Measurements from ENCODE around the gene BOLA2B.
"Not testable (repeated sequence)": the region's sequence is repeated elsewhere in the genome, so short reads cannot be mapped to it uniquely, and the experiment has no call there.

BOLA2B gene

DNA sequence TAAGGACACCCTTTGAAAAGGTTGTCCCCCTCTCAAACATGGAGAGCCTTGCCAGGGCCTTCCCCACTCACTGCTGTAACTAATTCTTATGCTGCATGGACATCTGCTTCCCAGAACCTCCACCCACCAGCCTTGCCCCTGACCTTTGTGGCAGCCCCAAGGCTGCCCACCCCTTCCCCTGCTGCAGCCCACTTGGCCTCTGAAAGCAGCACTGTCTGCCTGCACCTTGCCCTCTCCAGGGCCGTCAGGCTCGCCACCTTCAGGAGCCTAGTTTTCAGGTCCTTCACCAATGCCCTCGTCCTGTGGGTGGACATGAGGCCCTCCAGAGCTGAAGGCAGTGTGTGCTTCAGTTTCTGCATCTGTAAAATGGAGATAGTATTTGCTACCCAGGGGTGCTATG is 12.7 kb downstream of the BOLA2B start:
- H3K9ac ChIP-seq (ENCODE audit: low read depth, low read length), result no peak overlapping the region
- H3K9me3 ChIP-seq (ENCODE audit: control insufficient read depth, insufficient read depth, low read length), result no peaks in the 10 kb centered on the region
- H3K4me3 ChIP-seq (ENCODE audit: low read depth, low read length), result no peak overlapping the region
- H3K4me1 ChIP-seq (ENCODE audit: control insufficient read depth, insufficient read depth, low read length), result no peaks in the 10 kb centered on the region
- peaks cover 6% of the 10 kb centered on the region for H3K27me3 ChIP-seq (ENCODE audit: control insufficient read depth, insufficient read depth, low read length)
- H3K36me3 ChIP-seq (ENCODE audit: control insufficient read depth, insufficient read depth, low read length), result no peaks in the 10 kb centered on the region

DNA sequence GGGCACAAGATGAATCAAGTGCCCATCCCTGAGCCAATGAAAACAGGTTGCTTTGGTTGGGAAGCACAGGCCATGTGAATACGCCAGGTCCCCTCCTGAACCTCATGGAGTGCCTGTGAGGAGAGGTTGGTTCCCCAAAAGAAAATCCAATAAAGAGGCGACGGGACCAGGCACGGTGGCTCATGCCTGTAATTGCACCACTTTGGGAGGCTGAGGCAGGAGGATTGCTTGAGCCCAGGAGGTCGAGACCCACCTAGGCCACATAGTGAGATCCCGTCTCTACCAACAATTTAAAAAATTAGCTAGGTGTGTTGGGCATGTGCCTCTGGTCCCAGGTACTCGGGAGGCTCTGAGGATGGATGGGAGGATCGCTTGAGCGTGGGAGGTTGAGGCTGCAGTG is 13.5 kb downstream of the BOLA2B start:
- no peak overlapping the region for H3K4me3 ChIP-seq (ENCODE audit: low read depth, low read length)
- H3K9me3 ChIP-seq (ENCODE audit: control insufficient read depth, insufficient read depth, low read length), result no peaks in the 10 kb centered on the region
- H3K9ac ChIP-seq (ENCODE audit: low read depth, low read length), result no peak overlapping the region
- H3K4me1 ChIP-seq (ENCODE audit: control insufficient read depth, insufficient read depth, low read length), result no peaks in the 10 kb centered on the region
- H3K27me3 ChIP-seq (ENCODE audit: control insufficient read depth, insufficient read depth, low read length), result peaks cover 6% of the 10 kb centered on the region
- H3K36me3 ChIP-seq (ENCODE audit: control insufficient read depth, insufficient read depth, low read length), result no peaks in the 10 kb centered on the region

DNA sequence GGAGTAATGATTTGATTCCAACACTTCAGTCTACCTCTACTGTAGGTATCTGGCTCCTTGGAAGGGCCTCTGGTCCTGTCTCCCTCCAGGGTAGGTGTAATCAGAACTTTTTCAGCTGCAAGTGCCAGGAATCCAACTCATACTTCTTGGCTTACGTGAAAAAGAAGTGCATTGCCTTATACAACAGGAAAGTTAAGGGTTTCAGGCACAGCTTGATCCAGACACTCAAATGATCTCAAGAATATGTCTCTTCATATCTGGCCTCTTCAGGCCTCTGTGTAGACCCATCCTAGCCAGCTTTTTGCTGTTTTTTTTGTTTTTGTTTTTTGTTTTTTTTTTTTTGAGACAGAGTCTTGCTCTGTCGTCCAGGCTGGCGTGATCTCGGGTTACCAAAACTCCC is 14.3 kb downstream of the BOLA2B start:
- H3K27me3 ChIP-seq (ENCODE audit: control insufficient read depth, insufficient read depth, low read length), result peaks cover 6% of the 10 kb centered on the region
- no peak overlapping the region for H3K9ac ChIP-seq (ENCODE audit: low read depth, low read length)
- no peaks in the 10 kb centered on the region for H3K4me1 ChIP-seq (ENCODE audit: control insufficient read depth, insufficient read depth, low read length)
- H3K36me3 ChIP-seq (ENCODE audit: control insufficient read depth, insufficient read depth, low read length), result no peaks in the 10 kb centered on the region
- H3K9me3 ChIP-seq (ENCODE audit: control insufficient read depth, insufficient read depth, low read length), result no peaks in the 10 kb centered on the region
- H3K4me3 ChIP-seq (ENCODE audit: low read depth, low read length), result no peak overlapping the region

DNA sequence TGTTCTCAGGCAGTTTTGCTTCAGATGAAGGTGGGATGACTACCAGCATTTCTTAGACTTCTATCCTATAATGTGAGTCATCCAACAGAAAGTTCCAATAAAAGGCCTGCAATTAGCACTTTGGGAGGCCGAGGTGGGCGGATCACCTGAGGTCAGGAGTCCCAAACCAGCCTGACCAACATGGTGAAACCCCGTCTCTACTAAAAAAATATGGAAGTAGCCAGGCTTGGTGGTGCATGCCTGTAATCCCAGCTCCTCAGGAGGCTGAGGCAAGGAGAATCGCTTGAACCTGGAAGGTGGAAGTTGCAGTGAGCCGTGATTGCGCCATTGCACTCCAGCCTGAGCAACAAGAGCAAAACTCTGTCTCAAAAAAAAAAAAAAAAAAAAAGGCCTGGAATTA is 16.6 kb downstream of the BOLA2B start:
- H3K4me3 ChIP-seq (ENCODE audit: low read depth, low read length); H3K9me3 ChIP-seq (ENCODE audit: control insufficient read depth, insufficient read depth, low read length); H3K27me3 ChIP-seq (ENCODE audit: control insufficient read depth, insufficient read depth, low read length); H3K4me1 ChIP-seq (ENCODE audit: control insufficient read depth, insufficient read depth, low read length); H3K36me3 ChIP-seq (ENCODE audit: control insufficient read depth, insufficient read depth, low read length); H3K9ac ChIP-seq (ENCODE audit: low read depth, low read length): not testable (repeated sequence)

DNA sequence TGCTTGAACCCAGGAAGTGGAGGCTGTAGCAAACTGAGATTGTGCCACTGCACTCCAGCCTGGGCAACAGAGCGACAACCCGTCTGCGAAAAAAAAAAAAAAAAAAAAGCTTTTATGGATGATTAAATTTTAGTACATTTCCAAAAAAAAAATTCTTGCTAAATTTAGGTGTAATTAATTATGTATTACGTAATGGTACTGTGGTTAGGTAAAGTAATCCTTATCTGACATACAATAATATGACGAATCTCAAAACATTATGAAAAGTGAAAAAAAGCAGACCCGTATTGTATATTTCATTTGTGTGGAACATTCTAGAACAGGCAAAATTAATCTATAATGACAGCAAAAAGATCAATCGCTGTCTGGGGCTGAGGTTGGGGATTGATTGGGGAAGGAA is 20.4 kb downstream of the BOLA2B start:
- Histone ChIP-seq H3K36me3 (ENCODE audit: control insufficient read depth, insufficient read depth, low read length) (no peaks in the 10 kb centered on the region), H3K9ac (ENCODE audit: low read depth, low read length) (no peak overlapping the region), H3K4me3 (ENCODE audit: low read depth, low read length) (no peak overlapping the region), H3K27me3 (ENCODE audit: control insufficient read depth, insufficient read depth, low read length) (no peaks in the 10 kb centered on the region), H3K9me3 (ENCODE audit: control insufficient read depth, insufficient read depth, low read length) (no peaks in the 10 kb centered on the region), H3K4me1 (ENCODE audit: control insufficient read depth, insufficient read depth, low read length) (no peaks in the 10 kb centered on the region)

DNA sequence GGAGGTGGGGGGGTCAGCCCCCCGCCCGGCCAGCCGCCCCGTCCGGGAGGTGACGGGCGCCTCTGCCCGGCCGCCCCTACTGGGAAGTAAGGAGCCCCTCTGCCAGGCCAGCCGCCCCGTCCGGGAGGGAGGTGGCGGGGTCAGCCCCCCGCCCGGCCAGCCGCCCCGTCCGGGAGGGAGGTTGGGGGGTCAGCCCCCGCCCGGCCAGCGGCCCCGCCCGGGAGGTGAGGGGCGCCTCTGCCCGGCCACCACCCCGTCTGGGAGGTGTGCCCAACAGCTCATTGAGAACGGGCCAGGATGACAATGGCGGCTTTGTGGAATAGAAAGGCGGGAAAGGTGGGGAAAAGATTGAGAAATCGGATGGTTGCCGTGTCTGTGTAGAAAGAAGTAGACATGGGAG is 23.3 kb downstream of the BOLA2B start:
- not testable (repeated sequence) for H3K4me1 ChIP-seq (ENCODE audit: control insufficient read depth, insufficient read depth, low read length); H3K9me3 ChIP-seq (ENCODE audit: control insufficient read depth, insufficient read depth, low read length); H3K9ac ChIP-seq (ENCODE audit: low read depth, low read length); H3K27me3 ChIP-seq (ENCODE audit: control insufficient read depth, insufficient read depth, low read length); H3K36me3 ChIP-seq (ENCODE audit: control insufficient read depth, insufficient read depth, low read length); H3K4me3 ChIP-seq (ENCODE audit: low read depth, low read length)

DNA sequence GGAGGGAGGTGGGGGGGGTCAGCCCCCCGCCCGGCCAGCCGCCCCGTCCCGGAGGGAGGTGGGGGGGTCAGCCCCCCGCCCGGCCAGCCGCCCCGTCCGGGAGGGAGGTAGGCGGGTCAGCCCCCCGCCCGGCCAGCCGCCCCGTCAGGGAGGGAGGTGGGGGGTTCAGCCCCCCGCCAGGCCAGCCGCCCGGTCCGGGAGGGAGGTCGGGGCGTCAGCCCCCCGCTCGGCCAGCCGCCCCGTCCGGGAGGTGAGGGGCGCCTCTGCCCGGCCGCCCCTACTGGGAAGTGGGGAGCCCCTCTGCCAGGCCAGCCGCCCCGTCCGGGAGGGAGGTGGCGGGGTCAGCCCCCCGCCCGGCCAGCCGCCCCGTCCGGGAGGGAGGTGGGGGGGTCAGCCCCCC is 24.1 kb downstream of the BOLA2B start:
- H3K27me3 ChIP-seq (ENCODE audit: control insufficient read depth, insufficient read depth, low read length); H3K36me3 ChIP-seq (ENCODE audit: control insufficient read depth, insufficient read depth, low read length); H3K9me3 ChIP-seq (ENCODE audit: control insufficient read depth, insufficient read depth, low read length); H3K4me3 ChIP-seq (ENCODE audit: low read depth, low read length); H3K4me1 ChIP-seq (ENCODE audit: control insufficient read depth, insufficient read depth, low read length); H3K9ac ChIP-seq (ENCODE audit: low read depth, low read length): not testable (repeated sequence)

DNA sequence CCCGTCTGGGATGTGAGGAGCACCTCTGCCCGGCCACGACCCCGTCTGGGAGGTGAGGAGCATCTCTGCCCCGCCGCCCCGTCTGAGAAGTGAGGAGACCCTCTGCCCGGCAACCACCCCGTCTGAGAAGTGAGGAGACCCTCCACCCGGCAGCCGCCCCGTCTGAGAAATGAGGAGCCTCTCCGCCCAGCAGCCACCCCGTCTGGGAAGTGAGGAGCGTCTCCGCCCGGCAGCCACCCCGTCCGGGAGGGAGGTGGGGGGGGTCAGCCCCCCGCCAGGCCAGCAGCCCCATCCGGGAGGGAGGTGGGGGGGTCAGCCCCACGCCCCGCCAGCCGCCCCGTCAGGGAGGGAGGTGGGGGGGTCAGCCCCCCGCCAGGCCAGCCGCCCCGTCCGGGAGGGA is 24.7 kb downstream of the BOLA2B start:
- not testable (repeated sequence) for H3K36me3 ChIP-seq (ENCODE audit: control insufficient read depth, insufficient read depth, low read length); H3K4me3 ChIP-seq (ENCODE audit: low read depth, low read length); H3K4me1 ChIP-seq (ENCODE audit: control insufficient read depth, insufficient read depth, low read length); H3K27me3 ChIP-seq (ENCODE audit: control insufficient read depth, insufficient read depth, low read length); H3K9ac ChIP-seq (ENCODE audit: low read depth, low read length); H3K9me3 ChIP-seq (ENCODE audit: control insufficient read depth, insufficient read depth, low read length)

DNA sequence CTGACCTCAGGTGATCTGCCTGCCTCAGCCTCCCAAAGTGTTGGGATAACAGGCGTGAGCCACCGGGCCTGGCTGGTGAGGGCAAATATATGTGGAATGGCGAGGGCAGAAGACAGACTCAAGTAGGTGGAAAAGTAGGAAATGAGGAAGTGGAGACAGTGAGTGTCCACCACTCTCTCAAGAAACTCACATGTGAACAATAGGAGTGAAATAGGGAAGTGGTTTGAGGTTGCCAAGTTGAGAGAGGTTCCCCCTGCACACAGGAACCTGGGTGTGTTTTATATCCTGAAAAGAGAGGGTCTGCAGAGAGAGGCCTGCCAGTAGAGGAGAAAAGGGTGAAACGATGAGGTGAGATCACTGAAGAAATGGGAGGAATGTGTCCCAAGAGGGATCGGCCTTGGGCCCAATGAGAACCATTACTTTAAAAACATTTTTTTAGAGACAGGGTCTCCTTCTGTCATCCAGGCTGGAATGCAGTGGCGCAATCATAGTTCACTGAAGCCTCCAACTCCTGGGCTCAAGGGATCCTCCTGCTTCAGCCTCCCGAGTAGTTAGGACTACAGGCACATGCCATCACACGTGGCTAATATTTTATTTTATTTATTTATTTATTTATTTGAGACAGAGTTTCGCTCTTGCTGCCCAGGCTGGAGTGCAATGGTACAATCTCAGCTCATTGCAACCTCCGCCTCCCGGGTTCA is 27.1 kb downstream of the BOLA2B start:
- Histone ChIP-seq H3K9me3 (ENCODE audit: control insufficient read depth, insufficient read depth, low read length) (no peaks in the 10 kb centered on the region), H3K4me3 (ENCODE audit: low read depth, low read length) (no peak overlapping the region), H3K4me1 (ENCODE audit: control insufficient read depth, insufficient read depth, low read length) (no peaks in the 10 kb centered on the region), H3K27me3 (ENCODE audit: control insufficient read depth, insufficient read depth, low read length) (no peaks in the 10 kb centered on the region), H3K9ac (ENCODE audit: low read depth, low read length) (no peak overlapping the region), H3K36me3 (ENCODE audit: control insufficient read depth, insufficient read depth, low read length) (no peaks in the 10 kb centered on the region)

DNA sequence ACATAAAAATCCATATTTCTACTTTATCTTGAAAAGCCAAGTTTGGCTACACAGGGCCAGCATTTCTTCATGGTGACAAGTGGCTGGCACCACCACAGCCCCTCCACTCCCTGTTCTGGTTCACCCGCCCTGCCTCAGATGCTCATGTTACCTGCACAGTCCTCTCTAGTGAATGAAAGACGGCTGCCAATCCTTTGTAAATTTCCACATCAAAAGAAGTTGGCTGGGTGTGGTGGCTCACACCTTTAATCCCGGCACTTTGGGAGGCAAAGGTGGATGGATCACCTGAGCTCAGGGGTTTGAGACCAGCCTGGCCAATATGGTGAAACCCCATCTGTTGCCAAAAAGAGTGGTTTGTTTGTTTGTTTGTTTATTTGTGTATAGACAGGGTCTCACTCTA is 29.9 kb downstream of the BOLA2B start:
- Histone ChIP-seq H3K4me3 (ENCODE audit: low read depth, low read length) (no peak overlapping the region), H3K9me3 (ENCODE audit: control insufficient read depth, insufficient read depth, low read length) (no peaks in the 10 kb centered on the region), H3K9ac (ENCODE audit: low read depth, low read length) (no peak overlapping the region)

DNA sequence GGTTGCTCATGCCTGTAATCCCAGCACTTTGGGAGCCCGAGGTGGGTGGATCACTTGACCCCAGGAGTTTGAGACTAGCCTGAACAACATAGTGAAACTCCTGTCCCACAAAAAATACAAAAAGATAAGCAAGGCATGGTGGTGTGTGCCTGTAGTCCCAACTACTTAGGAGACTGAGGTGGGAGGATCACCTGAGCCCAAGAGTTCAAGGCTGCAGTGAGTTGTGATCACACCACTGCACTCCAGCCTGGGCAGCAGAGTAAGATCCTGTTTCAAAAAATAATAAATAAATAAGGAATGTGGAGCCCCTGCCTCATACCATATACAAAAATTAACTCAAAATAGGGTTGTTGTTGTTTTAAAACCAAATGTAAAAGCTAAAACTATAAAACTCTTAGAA is 36.3 kb downstream of the BOLA2B start:
- Histone ChIP-seq H3K9me3 (ENCODE audit: control insufficient read depth, insufficient read depth, low read length) (no peaks in the 10 kb centered on the region), H3K9ac (ENCODE audit: low read depth, low read length) (no peak overlapping the region), H3K27me3 (ENCODE audit: control insufficient read depth, insufficient read depth, low read length) (no peaks in the 10 kb centered on the region), H3K36me3 (ENCODE audit: control insufficient read depth, insufficient read depth, low read length) (no peaks in the 10 kb centered on the region), H3K4me1 (ENCODE audit: control insufficient read depth, insufficient read depth, low read length) (no peaks in the 10 kb centered on the region), H3K4me3 (ENCODE audit: low read depth, low read length) (no peak overlapping the region)

More for the DNA sequence above, 29.9 kb downstream of the BOLA2B start:
- Histone ChIP-seq H3K36me3 (ENCODE audit: control insufficient read depth, insufficient read depth, low read length) (no peaks in the 10 kb centered on the region), H3K27me3 (ENCODE audit: control insufficient read depth, insufficient read depth, low read length) (no peaks in the 10 kb centered on the region), H3K4me1 (ENCODE audit: control insufficient read depth, insufficient read depth, low read length) (no peaks in the 10 kb centered on the region)

DNA sequence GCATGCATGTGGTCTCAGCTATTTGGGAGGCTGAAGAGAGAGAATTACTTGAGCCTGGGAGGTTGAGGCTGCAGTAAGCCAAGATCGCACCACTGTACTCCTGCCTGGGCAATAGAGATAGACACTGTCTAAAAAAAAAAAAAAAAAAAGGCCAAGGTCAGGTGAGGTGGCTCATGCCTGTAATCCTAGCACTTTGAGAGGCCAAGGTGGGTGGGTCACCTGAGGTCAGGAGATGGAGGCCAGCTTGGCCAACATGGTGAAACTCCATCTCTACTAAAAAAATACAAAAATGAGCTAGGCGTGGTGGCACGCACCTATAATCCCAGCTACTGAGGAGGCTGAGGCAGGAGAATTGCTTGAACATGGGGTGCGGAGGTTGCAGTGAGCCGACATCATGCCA is 38.3 kb downstream of the BOLA2B start:
- H3K4me1 ChIP-seq (ENCODE audit: control insufficient read depth, insufficient read depth, low read length), result no peaks in the 10 kb centered on the region
- no peak overlapping the region for H3K9ac ChIP-seq (ENCODE audit: low read depth, low read length)
- no peaks in the 10 kb centered on the region for H3K9me3 ChIP-seq (ENCODE audit: control insufficient read depth, insufficient read depth, low read length)
- H3K27me3 ChIP-seq (ENCODE audit: control insufficient read depth, insufficient read depth, low read length), result no peaks in the 10 kb centered on the region
- H3K4me3 ChIP-seq (ENCODE audit: low read depth, low read length), result no peak overlapping the region
- H3K36me3 ChIP-seq (ENCODE audit: control insufficient read depth, insufficient read depth, low read length), result no peaks in the 10 kb centered on the region
